Fibroblast of the aortic adventitia (primary cell): ENCODE results near the gene TCF3. TPM values are rescaled to one million over a fixed set of nuclear protein-coding genes. Genes with fewer than 3 reads are reported as not detected.

Experiments used
- DNase-seq: peaks from one replicate; pipeline ENCODE4 v3.0.0-alpha.2; 2010; ENCODE audit warnings: low read depth
- H3K4me3 ChIP-seq: 2 replicates; pipeline ENCODE4 v1.5.1; 2011; ENCODE audit warnings: low read depth, mild to moderate bottlenecking, control low read depth, low read length, moderate library complexity
- total RNA-seq: library from RNA; depleted of rRNA; stranded (reverse); fragments of >200 nt; gene quantifications from 2 replicates; pipeline ENCODE4 v1.2.3, GENCODE V29; 2012; ENCODE audit warnings: low replicate concordance
- TF ChIP-seq, protein P1 (sequence below): IDR thresholded peaks from 2 replicates; pipeline ENCODE4 v1.5.1; 2011; ENCODE audit warnings: mild to moderate bottlenecking, low read length, control low read depth, inconsistent platforms; ENCODE audit not compliant: insufficient read depth

Gene TCF3
- total RNA-seq, 1 donor = 74.2 TPM

DNA sequence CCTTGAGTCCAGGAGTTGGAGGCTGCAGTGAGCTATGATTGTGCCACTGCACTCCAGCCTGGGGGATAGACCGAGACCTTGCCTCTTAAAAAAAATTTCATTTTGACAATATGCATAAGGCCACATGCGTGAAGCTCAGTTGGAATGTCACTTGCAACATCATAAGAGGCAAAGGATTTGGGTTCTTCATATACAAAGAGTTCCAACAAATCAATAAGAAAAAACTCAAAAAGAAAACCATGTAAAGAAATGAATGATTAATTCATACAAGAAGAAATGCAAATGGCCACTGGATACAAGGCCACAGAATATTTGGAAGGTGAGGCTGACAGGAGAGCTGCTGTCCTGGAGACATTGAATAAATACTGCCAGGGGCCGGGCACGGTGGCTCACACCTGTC lies 9.6 kb upstream of the TCF3 start:
- no peak for DNase-seq
- H3K4me3 ChIP-seq = no peak overlapping the region
- TF ChIP-seq, protein P1, sequence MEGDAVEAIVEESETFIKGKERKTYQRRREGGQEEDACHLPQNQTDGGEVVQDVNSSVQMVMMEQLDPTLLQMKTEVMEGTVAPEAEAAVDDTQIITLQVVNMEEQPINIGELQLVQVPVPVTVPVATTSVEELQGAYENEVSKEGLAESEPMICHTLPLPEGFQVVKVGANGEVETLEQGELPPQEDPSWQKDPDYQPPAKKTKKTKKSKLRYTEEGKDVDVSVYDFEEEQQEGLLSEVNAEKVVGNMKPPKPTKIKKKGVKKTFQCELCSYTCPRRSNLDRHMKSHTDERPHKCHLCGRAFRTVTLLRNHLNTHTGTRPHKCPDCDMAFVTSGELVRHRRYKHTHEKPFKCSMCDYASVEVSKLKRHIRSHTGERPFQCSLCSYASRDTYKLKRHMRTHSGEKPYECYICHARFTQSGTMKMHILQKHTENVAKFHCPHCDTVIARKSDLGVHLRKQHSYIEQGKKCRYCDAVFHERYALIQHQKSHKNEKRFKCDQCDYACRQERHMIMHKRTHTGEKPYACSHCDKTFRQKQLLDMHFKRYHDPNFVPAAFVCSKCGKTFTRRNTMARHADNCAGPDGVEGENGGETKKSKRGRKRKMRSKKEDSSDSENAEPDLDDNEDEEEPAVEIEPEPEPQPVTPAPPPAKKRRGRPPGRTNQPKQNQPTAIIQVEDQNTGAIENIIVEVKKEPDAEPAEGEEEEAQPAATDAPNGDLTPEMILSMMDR = no peak

- H3K4me3 ChIP-seq = no peak overlapping the region
- TF ChIP-seq, protein P1 = no peak
- DNase-seq = no peak
These were observed 6.6 kb upstream of the TCF3 start for GRCh38 chr19:1659084-1659427.

DNA sequence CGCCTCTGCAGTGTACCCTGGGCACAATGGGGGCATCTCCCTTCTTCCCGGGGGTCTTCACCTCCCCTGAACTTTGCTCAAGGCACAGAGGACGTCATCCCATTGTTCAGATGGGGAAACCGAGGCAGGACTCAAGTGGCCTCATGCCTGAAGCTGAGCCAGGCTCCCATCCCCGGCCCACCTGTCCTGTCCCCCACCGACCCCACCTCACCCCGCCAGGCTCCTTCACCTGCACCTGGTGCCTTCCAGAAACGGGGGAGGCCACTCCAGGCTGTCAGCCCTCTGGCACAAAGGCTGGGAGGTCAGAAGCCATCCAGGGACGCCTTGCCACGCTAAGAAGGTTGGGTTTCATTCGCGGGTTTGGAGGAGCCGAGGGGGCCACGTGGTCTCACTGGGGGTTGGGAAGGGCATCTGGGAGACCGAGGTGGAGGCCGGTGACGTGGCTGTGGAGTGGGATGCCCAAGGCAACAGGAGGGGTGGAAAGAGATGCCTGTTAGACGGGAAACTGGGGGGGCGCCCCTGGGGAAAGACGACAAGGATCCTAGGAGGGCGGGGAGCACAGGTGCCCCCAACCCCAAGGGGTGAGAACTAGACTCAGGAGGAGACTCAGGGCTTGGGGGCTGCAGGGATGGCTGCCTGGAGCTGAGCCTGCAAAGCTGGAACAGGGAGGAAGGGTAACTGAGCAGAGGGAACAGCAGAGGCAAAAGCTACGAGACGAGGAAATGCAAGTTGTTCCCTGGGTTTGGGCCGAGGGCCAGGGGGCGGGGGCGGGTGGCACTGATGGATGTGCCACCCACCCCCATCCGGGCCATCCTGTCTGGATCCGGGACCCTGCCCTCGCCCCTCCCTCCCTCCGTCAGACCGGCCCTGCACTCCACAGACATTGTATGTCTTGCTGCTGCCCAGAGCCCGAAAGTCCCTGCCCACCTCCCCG lies 6.0 kb upstream of the TCF3 start:
- no peak for DNase-seq
- TF ChIP-seq, protein P1 = no peak
- H3K4me3 ChIP-seq = no peak overlapping the region

DNA sequence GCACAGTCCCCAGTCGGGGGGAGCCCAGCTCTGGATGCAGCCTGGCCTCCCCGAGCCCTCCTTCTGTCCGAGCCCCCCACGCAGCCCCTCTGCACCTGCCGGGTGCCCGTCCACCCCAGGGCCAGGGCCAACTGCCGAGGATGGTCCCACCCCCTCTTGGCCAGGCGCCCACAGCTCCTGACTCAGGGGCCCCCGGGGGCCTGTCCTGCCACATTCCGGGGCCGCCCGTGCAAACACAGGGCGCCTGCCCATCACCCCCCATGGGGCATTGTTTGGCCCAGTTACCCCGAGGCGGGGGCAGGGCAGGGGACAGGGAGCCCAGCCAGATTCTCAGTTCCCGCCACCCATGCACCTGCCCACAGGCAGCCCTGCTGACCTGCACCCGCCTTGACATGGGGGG lies 5.3 kb upstream of the TCF3 start:
- DNase-seq = no peak
- TF ChIP-seq, protein P1 = no peak
- no peak overlapping the region for H3K4me3 ChIP-seq

DNA sequence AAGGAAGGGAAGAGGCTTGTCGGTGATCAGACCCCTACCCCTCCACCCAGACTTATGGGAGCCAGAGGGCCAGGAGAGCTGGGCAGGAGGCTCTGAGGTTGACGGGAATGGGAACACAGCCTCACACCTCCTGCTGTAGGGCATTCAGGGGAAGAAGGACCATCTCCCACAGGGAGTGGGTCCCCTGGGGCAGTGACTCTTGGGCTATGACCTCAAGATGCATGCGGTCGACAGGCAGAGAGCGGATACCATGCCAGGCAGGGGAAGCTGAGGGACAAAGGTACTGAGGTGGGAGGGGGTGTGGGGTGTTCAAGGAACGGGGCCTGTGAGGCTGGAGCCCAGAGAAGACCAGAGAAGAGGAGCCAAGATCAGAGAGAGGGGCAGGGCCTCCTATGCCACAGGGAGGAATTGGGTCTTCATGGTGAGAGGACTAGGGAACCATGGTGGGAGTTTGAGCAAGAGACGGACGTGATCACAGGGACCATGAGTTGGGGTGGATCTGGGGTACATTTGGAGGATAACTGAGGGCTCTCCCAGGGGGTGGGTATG lies 4.6 kb upstream of the TCF3 start:
- TF ChIP-seq, protein P1 = no peak
- H3K4me3 ChIP-seq = no peak overlapping the region
- DNase-seq = no peak

- no peak for DNase-seq
- H3K4me3 ChIP-seq = no peak overlapping the region
- TF ChIP-seq, protein P1 = no peak
These were observed 3.7 kb upstream of the TCF3 start for GRCh38 chr19:1655987-1656608.
